ENCODE results near the gene NOL4L.
"Not testable (repeated sequence)": the region's sequence is repeated elsewhere in the genome, so short reads cannot be mapped to it uniquely, and the experiment has no call there.

The NOL4L gene

DNA sequence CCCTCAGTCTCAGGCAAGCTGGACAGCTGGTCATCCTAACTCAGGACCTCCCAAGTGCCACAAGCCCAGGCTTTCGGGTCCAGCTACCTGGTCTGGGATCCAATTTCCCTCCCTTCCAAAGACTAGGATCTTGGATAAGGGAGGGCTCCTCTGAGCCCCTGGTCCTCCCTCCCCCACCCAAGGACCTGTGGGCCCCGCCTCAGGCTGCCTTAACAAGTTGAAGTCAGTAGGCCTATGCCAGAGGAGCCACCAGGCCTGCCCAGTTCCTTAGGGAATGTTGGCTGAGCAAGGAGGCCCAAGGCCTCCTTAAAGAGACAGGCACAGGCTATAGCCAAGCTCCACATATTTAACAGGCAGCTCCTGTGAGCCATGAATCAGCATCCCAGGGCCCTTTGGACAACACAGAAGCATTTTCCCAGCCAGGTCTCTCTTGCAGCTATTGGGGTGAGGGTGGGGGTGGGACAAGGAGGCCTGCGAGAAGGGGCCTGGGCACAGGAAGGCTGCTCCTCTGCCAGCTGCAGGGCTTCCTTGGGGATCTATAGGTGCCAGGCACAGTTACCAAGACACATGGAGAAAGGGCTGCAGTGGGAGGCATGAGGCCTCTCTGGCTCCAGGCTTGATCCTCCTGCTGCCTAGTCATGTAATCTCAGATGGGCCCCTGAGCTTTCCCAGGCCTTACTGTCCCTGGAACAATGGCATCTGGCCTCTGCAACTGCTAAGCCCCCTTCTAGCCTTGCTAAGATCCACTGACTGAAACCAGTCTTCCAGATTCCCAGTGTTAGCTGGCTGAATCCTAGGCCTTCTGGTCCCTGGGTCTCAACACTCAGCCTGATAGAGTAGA, 27.4 kb upstream of the NOL4L start:
- no peak for DNase-seq

- DNase-seq = no peak
These were observed 26.7 kb upstream of the NOL4L start for GRCh38 chr20:32611868-32612267.

GRCh38 chr20:32611286-32611685, 26.2 kb upstream of the NOL4L start:
- no peak for DNase-seq

GRCh38 chr20:32610472-32611218, 25.5 kb upstream of the NOL4L start:
- no peak for DNase-seq

DNA sequence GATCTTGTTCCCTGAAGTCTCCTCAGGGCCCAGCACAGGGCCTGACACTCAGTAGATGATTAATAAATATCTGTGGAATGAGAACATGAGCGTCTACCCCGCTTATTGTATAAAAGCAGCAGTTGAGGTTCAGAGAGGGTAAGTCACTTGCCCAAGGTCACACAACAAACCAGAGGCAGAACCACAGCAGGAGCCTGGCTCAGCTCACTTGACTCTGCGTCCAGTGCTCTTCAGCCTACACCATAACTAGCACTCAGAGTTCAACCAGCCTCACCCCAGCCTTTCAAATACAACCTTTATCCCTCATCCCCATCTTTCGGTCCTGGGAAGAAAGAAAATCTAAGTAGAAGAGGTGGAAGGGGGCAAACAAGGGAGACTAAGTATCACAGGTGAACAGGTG, 24.9 kb upstream of the NOL4L start:
- DNase-seq = no peak

DNA sequence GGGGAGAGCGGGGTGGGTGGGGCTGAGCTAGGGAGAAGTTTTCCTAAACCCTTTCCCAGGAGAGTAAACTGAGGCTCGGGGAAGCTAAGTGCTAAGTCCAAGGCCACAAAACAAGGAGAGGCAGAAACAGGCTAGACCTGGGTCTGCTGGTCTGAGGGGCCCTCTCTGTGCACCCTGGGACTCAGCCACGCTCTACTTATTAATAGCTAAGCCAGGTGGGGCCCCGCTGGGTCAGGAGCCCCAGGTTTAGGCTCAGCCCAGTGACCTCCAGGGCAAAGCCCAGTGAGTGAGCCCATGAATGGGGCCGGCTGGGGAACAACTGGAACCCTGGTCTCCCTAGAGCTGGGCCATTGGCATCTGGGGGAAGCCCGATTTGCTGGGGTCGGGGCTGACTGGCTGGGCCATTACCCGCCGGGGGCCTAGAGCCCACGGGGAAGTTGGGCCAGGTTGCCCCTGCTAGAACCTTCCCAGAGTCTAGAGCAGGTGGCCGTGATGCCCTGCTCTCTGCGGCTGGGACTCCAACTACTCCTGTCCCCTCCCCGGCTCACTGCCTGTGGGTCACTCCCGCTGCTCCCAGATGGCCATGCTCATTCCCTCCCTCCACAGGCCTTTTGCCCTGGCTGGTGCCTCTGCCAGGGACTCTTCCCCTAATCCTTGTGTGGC, 24.1 kb upstream of the NOL4L start:
- DNase-seq = no peak

DNA sequence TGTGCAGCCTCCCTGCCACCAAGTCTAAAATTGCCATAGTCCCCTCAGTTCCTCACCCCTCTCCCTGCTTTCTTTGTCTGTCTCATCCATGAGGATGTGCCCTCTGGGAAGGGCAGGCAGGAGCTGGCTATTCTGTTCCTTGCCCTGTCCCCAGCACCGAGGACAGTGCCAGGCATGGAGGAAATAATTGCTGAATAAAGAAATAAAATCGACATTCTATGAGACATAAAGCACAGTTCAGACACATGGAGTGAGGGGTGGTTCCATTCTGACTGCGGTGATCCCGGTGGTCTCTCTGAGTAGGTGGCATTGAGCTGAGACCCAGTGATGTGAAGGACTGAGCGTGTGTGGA, 23.5 kb upstream of the NOL4L start:
- no peak for DNase-seq

DNA sequence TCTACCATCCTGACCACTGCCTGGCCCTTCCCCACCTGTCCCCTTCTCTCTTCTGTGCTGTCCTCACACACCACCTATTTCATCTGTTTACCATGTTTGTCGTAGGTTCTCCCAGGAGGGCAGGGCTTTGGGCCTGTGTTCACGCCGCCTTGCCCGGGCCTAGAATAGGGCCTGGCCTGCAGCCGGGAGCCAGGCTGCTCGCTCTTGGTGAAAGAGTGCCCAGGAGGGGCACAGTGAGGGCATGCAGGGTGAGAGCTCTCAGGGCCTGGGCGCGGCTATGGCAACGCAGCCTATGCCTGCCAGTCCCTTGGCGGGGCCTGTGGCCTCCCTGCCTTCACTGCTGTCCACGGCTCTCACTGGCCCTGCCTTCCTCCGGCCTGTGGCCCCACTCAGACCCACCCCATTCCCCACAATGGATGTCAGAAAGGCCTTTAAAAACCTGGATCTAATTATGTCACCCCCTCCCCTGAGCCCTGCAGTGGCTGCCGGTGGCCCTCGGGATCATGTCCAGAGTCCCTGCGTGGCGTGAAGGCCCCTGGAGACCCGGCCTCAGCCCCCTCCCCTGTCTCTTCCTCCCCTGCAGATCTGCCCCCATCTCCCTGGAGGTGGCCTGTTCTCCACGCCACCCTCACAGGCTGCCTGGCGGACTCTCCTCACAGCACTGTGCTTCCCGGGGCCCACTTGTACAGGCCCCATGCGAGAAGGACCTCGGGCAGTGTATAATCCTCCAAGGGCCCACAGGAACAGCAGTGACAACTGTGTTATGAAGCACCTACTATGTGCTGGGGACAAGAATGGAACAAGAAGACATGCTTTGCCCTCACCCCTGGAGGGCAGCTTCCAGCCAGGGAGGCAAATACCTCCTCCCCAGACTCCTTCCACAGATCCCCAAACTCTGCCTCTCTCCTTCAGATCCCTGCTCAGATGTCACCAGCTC, 22.9 kb upstream of the NOL4L start:
- DNase-seq = no peak

DNA sequence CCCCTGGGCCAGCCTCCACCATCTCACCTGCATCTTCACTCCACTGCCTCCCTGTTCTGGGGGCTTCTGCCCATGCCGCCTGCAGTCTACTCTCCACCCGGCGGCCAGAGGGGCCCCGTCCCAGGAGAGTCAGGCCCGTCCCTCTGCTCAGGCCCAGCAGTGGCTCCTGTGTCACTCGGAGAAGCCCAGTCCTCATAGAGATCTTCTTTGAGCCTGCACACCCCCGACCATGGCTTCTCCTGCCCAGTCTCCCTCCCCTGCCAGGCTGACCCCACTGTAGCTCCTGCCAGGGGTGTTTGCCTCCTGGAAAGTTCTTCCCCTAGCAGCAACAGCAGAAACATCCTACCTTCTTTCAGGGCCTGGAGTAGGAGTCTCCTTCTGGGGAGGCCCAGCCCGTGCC, 22.2 kb upstream of the NOL4L start:
- no peak for DNase-seq

GRCh38 chr20:32606790-32607189, 21.7 kb upstream of the NOL4L start:
- no peak for DNase-seq

DNA sequence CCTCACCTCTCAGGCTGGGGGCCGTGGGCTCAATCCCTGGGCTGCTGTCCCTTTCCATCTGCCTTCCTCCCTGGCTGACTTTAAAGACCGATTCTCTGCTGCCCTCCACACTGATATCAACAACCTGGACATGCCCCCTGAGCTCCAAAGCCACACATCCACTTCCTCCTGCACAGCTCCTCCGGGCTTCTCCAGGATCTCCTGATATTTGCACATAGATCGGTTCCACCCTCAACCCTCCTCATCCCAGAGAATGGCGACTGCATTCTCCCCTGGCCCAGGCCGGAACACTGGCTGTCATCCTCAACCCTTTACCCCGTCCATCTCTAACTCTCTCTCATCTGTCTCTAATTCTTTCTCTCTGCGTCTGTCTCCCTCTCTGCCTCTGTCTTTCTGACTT, 21.0 kb upstream of the NOL4L start:
- DNase-seq = no peak

DNA sequence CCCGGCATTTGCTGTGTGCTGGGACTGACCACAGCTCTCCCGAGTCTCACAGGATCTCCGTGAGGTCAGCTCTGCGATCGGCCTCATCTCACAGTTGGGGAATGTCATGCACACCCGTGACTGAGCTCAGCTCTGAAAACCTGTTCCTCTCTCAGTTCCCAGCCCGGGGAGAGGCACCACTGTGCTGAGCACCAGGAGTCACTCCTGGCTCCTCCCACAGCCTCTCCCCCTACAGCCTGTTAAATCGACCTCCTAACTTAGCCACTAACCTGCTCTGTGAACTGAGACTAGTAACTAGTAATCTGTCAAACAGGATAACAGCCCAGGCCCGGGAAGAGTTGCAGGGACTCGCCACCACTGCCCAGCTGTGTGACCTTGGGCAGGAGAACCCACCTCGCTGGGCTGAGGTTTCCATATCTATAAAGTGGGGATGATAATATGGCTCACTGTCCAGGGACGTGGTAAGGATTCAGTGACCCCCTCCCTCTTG, 20.1 kb upstream of the NOL4L start:
- no peak for DNase-seq

- DNase-seq = no peak
These were observed 18.1 kb upstream of the NOL4L start for GRCh38 chr20:32603046-32603726.

- no peak for DNase-seq
These were observed 17.1 kb upstream of the NOL4L start for GRCh38 chr20:32602273-32602672.

DNA sequence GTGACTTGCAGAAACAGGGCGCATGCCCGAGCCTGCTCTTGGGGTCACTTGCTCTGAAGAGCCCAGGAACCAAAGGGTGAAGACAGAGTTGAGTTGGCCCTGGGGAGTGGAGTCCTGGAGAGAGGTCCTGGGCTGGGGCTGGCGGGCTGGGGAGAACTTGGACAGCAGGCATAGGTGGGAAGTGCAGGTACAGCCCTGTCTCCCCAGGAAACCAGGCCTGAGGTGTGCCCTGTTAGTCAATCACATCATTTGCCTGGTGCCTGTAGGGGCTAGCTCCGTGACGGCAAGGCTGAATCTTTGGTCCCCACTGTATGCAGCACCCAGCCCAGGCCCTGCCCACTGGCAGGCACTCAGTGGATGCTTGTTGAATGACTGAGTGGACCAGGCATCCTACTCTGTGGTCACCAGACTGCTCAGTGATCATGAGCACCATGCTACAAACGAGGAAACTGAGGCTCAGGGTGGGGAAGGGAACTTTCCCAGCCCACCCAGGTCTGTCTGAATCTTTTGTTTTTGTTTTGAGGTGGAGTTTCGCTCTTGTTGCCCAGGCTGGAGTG, 15.6 kb upstream of the NOL4L start:
- no peak for DNase-seq

DNA sequence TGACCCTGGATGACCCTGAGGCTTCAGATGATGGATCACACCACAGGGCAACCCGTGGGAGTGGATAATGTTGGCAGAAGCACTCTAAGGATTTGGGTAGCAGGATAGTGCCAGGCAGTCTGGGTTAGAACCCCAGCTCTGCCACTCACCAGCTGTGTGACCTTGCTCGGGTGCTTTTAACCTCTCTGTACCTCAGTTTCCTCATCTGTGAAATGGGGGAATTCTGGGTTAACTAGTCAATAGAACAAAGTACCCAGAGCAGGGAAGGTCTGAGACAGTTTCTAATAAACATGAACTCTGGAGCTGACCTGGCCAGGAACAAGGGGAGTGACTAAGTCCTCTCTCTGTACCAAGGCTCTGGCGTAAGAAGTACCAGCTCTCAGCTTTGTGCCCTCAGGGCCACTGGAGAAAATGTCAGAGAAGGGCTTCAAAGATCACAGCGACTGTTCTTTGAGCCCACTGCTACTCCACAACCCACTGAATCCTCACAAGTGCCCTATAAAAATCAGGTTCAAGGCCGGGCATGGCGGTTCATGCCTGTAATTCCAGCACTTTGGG, 14.7 kb upstream of the NOL4L start:
- no peak for DNase-seq

- no peak for DNase-seq
These were observed 13.5 kb upstream of the NOL4L start for GRCh38 chr20:32598606-32599005.

- no peak for DNase-seq
These were observed 12.6 kb upstream of the NOL4L start for GRCh38 chr20:32597714-32598113.

- no peak for DNase-seq
These were observed 11.6 kb upstream of the NOL4L start for GRCh38 chr20:32596681-32597252.

GRCh38 chr20:32595143-32595542, 10.0 kb upstream of the NOL4L start:
- no peak for DNase-seq

GRCh38 chr20:32594669-32595068, 9.5 kb upstream of the NOL4L start:
- not testable (repeated sequence) for DNase-seq
